Neuronal stem cell (in vitro differentiated cells): ENCODE results near the gene PIGO.
A peak's percentile ranks its signal among the peaks of the same experiment; 100 is the strongest.

Experiments
- DNase-seq: peaks from one replicate; pipeline ENCODE4 v3.0.0-alpha.2; 2013; ENCODE audit warnings: low spot score
- H2AFZ ChIP-seq: one replicate; pipeline ENCODE4 v1.6.1; 2013; ENCODE audit warnings: mild to moderate bottlenecking, low read length, inconsistent platforms
- H2AK5ac ChIP-seq: 2 replicates; pipeline ENCODE4 v1.6.1; 2013; ENCODE audit warnings: low read depth, mild to moderate bottlenecking, inconsistent platforms, low read length, moderate library complexity, mixed read lengths
- H2BK120ac ChIP-seq: 2 replicates; pipeline ENCODE4 v1.6.1; 2013; ENCODE audit warnings: low read depth, mild to moderate bottlenecking, inconsistent platforms, low read length, moderate library complexity, mixed read lengths
- H2BK12ac ChIP-seq: one replicate; pipeline ENCODE4 v1.6.1; 2013; ENCODE audit warnings: low read length, inconsistent platforms
- H2BK15ac ChIP-seq: 2 replicates; pipeline ENCODE4 v1.6.1; 2013; ENCODE audit warnings: mild to moderate bottlenecking, low read length, inconsistent platforms, mixed read lengths
- H2BK5ac ChIP-seq: one replicate; pipeline ENCODE4 v1.6.1; 2013; ENCODE audit warnings: inconsistent platforms, mild to moderate bottlenecking, low read length, moderate library complexity
- H3K14ac ChIP-seq: one replicate; pipeline ENCODE4 v1.6.1; 2013; ENCODE audit warnings: low read length, inconsistent platforms
- H3K18ac ChIP-seq: 2 replicates; pipeline ENCODE4 v1.6.1; 2013; ENCODE audit warnings: low read length, inconsistent platforms
- H3K23ac ChIP-seq: 2 replicates; pipeline ENCODE4 v1.6.1; 2013; ENCODE audit warnings: low read depth, mild to moderate bottlenecking, mixed read lengths, low read length, inconsistent platforms; ENCODE audit not compliant: poor library complexity
- H3K27ac ChIP-seq: replicated peaks from 3 replicates; pipeline ENCODE4 v1.5.1; 2013; ENCODE audit warnings: low read length, inconsistent platforms
- H3K27me3 ChIP-seq, 3 experiments: 2 replicates each; pipeline ENCODE4 v1.6.1; 2013; ENCODE audit warnings: low read length in 3 of 3, mild to moderate bottlenecking in 2 of 3, inconsistent platforms in 1 of 3, low read depth in 1 of 3, mixed read lengths in 1 of 3, moderate library complexity in 1 of 3; ENCODE audit not compliant: control insufficient read depth in 3 of 3, insufficient read depth in 3 of 3
- H3K36me3 ChIP-seq, 2 donors: replicated peaks in 1 of 2; 2 replicates each; pipeline ENCODE4 v1.6.1; 2013; ENCODE audit warnings: low read length in 2 of 2; ENCODE audit not compliant: control insufficient read depth in 2 of 2, insufficient read depth in 2 of 2
- H3K4ac ChIP-seq: 2 replicates; pipeline ENCODE4 v1.6.1; 2013; ENCODE audit warnings: inconsistent platforms, mild to moderate bottlenecking, low read length, moderate library complexity
- H3K4me1 ChIP-seq, 2 donors: 1 replicate in 1 of 2; 2 replicates in 1 of 2; pipeline ENCODE4 v1.6.1; 2013; ENCODE audit warnings: low read length in 2 of 2, low read depth in 1 of 2; ENCODE audit not compliant: control insufficient read depth in 2 of 2, insufficient read depth in 1 of 2
- H3K4me2 ChIP-seq: one replicate; pipeline ENCODE4 v1.6.1; 2013; ENCODE audit warnings: mild to moderate bottlenecking, low read length, inconsistent platforms; ENCODE audit not compliant: insufficient read depth, poor library complexity, severe bottlenecking
- H3K4me3 ChIP-seq, 2 donors: 2 replicates each; pipeline ENCODE4 v1.5.1; 2013; ENCODE audit warnings: low read length in 2 of 2, mild to moderate bottlenecking in 2 of 2, inconsistent platforms in 1 of 2, moderate library complexity in 1 of 2
- H3K79me1 ChIP-seq: one replicate; pipeline ENCODE4 v1.6.1; 2013; ENCODE audit warnings: low read depth, mild to moderate bottlenecking, inconsistent platforms, low read length, moderate library complexity
- H3K9ac ChIP-seq: one replicate; pipeline ENCODE4 v1.6.1; 2013; ENCODE audit warnings: mild to moderate bottlenecking, low read depth, low read length, inconsistent platforms; ENCODE audit not compliant: poor library complexity
- H3K9me3 ChIP-seq, 2 donors: replicated peaks in 1 of 2; 2 replicates each; pipeline versions ENCODE3 to v1.6.1; 2013; ENCODE audit warnings: low read length in 2 of 2, mild to moderate bottlenecking in 2 of 2, inconsistent platforms in 1 of 2, low read depth in 1 of 2, mixed read lengths in 1 of 2, moderate library complexity in 1 of 2; ENCODE audit not compliant: control insufficient read depth in 2 of 2, insufficient read depth in 1 of 2
- H4K8ac ChIP-seq: one replicate; pipeline ENCODE4 v1.6.1; 2013; ENCODE audit warnings: low read depth, mild to moderate bottlenecking, inconsistent platforms, low read length, moderate library complexity
- H4K91ac ChIP-seq: one replicate; pipeline ENCODE4 v1.6.1; 2013; ENCODE audit warnings: low read length, low read depth, mild to moderate bottlenecking, inconsistent platforms; ENCODE audit not compliant: poor library complexity
- WGBS, 2 donors: extraction: QIAGEN DNeasy Blood & Tissue Kit; methylation state at CpG; one replicate each; pipeline ENCODE4 v1.1.7; 2013; ENCODE audit warnings: missing lambda C conversion rate in 2 of 2, mixed read lengths in 1 of 2; ENCODE audit not compliant: insufficient read length in 2 of 2, insufficient replicate concordance in 1 of 2; ENCODE audit errors: extremely low coverage in 2 of 2; 5-methylcytosine and 5-hydroxymethylcytosine counted together

PIGO gene

GRCh38 chr9:35108946-35109575 lies 12.7 kb upstream of the PIGO start:
- no peaks in the 10 kb centered on the region for H3K9me3 ChIP-seq
- no peak overlapping the region for H3K27ac ChIP-seq
- H3K4ac ChIP-seq = no peak overlapping the region
- H2BK120ac ChIP-seq = no peak overlapping the region
- no peak for DNase-seq
- H4K91ac ChIP-seq = no peak overlapping the region
- no peak overlapping the region for H3K18ac ChIP-seq
- no peaks in the 10 kb centered on the region for H3K27me3 ChIP-seq
- no peak overlapping the region for H2AK5ac ChIP-seq
- WGBS, 2 donors = no CpG with 5 or more reads among the region's 8 CpGs
- H3K9ac ChIP-seq = no peak overlapping the region
- no peak overlapping the region for H3K4me2 ChIP-seq
- H2BK12ac ChIP-seq = no peak overlapping the region
- H3K79me1 ChIP-seq = peaks cover 10% of the 10 kb centered on the region
- H4K8ac ChIP-seq = no peak overlapping the region
- no peak overlapping the region for H3K14ac ChIP-seq
- H2AFZ ChIP-seq = no peak overlapping the region
- H3K4me3 ChIP-seq = no peak overlapping the region
- H3K23ac ChIP-seq = no peak overlapping the region
- no peak overlapping the region for H2BK15ac ChIP-seq
- peaks cover 26 to 35% of the 10 kb centered on the region in 2 donors for H3K4me1 ChIP-seq
- peaks cover 31 to 51% of the 10 kb centered on the region in 2 donors for H3K36me3 ChIP-seq
- no peak overlapping the region for H2BK5ac ChIP-seq

- Histone ChIP-seq H3K4ac (no peak overlapping the region), H4K91ac (no peak overlapping the region), H3K4me2 (no peak overlapping the region), H3K4me1 (peaks cover 28 to 31% of the 10 kb centered on the region in 2 donors), H3K27ac (no peak overlapping the region), H2AK5ac (no peak overlapping the region), H3K18ac (no peak overlapping the region), H4K8ac (no peak overlapping the region), H2BK15ac (no peak overlapping the region), H3K27me3 (no peaks in the 10 kb centered on the region), H3K9me3 (no peaks in the 10 kb centered on the region), H3K9ac (peak overlapping the region; percentile 31), H3K79me1 (peaks cover 10% of the 10 kb centered on the region), H2AFZ (no peak overlapping the region), H2BK12ac (no peak overlapping the region), H3K23ac (peak overlapping the region; percentile 60), H3K36me3 (peaks cover 31 to 51% of the 10 kb centered on the region in 2 donors), H2BK120ac (no peak overlapping the region), H3K4me3 (peak overlapping the region in 1 of 2 donors; percentile 33), H3K14ac (no peak overlapping the region), H2BK5ac (no peak overlapping the region)
- no peak for DNase-seq
- no CpG with 5 or more reads among the region's 6 CpGs for WGBS, 2 donors
Measured at GRCh38 chr9:35108461-35108860, 12.1 kb upstream of the PIGO start.

- H3K23ac ChIP-seq = no peak overlapping the region
- no peak overlapping the region for H3K4ac ChIP-seq
- H3K79me1 ChIP-seq = peaks cover 10% of the 10 kb centered on the region
- H3K9me3 ChIP-seq = no peaks in the 10 kb centered on the region
- no peak overlapping the region for H4K8ac ChIP-seq
- H3K4me1 ChIP-seq = peaks cover 24 to 25% of the 10 kb centered on the region in 2 donors
- no CpG with 5 or more reads among the region's 18 CpGs for WGBS, 2 donors
- no peak overlapping the region for H3K27ac ChIP-seq
- no peak overlapping the region for H3K4me3 ChIP-seq
- no peak overlapping the region for H2BK5ac ChIP-seq
- no peak overlapping the region for H4K91ac ChIP-seq
- peaks cover 31 to 51% of the 10 kb centered on the region in 2 donors for H3K36me3 ChIP-seq
- no peak overlapping the region for H3K4me2 ChIP-seq
- H2BK15ac ChIP-seq = no peak overlapping the region
- H3K18ac ChIP-seq = no peak overlapping the region
- H2AK5ac ChIP-seq = no peak overlapping the region
- no peak overlapping the region for H3K14ac ChIP-seq
- no peaks in the 10 kb centered on the region for H3K27me3 ChIP-seq
- H3K9ac ChIP-seq = no peak overlapping the region
- no peak overlapping the region for H2BK120ac ChIP-seq
- H2AFZ ChIP-seq = no peak overlapping the region
- no peak overlapping the region for H2BK12ac ChIP-seq
- no peak for DNase-seq
Measured at GRCh38 chr9:35107297-35108290, 11.2 kb upstream of the PIGO start.

GRCh38 chr9:35106343-35106730 lies 9.9 kb upstream of the PIGO start:
- no CpG with 5 or more reads among the region's 7 CpGs for WGBS, 2 donors
- Histone ChIP-seq H3K18ac (no peak overlapping the region), H2AK5ac (no peak overlapping the region), H3K27ac (no peak overlapping the region), H3K79me1 (peaks cover 18% of the 10 kb centered on the region), H3K4me1 (peaks cover 21 to 26% of the 10 kb centered on the region in 2 donors), H3K4ac (no peak overlapping the region), H2BK120ac (no peak overlapping the region), H3K4me3 (no peak overlapping the region), H3K9me3 (no peaks in the 10 kb centered on the region), H2BK12ac (no peak overlapping the region), H4K91ac (no peak overlapping the region), H3K36me3 (peaks cover 32 to 59% of the 10 kb centered on the region in 2 donors), H3K4me2 (no peak overlapping the region), H3K27me3 (no peaks in the 10 kb centered on the region), H2BK5ac (no peak overlapping the region), H4K8ac (no peak overlapping the region), H3K14ac (no peak overlapping the region), H2AFZ (no peak overlapping the region), H3K23ac (no peak overlapping the region), H3K9ac (no peak overlapping the region), H2BK15ac (no peak overlapping the region)
- no peak for DNase-seq
